Mesenchymal stem cell (in vitro differentiated cells and primary cell): ENCODE results near the gene LGALS3BP.

Source experiments
- DNase-seq: peaks from one replicate; pipeline ENCODE4 v3.0.0-alpha.2; 2013
- H2AFZ ChIP-seq: one replicate; pipeline ENCODE4 v1.6.1; 2013; ENCODE audit warnings: low read depth, mild to moderate bottlenecking, control low read depth, inconsistent platforms, low read length, moderate library complexity
- H2AK5ac ChIP-seq: 2 replicates; pipeline ENCODE4 v1.6.1; 2013; ENCODE audit warnings: low read length, moderate library complexity, mild to moderate bottlenecking, inconsistent platforms; ENCODE audit not compliant: severe bottlenecking
- H2BK120ac ChIP-seq: one replicate; pipeline ENCODE4 v1.6.1; 2013; ENCODE audit warnings: low read depth, mild to moderate bottlenecking, inconsistent platforms, low read length, moderate library complexity
- H2BK12ac ChIP-seq, 2 experiments: one replicate each; pipeline ENCODE4 v1.6.1; 2013; ENCODE audit warnings: inconsistent platforms in 2 of 2, low read length in 2 of 2, mild to moderate bottlenecking in 2 of 2, moderate library complexity in 2 of 2, control low read depth in 1 of 2
- H2BK15ac ChIP-seq: one replicate; pipeline ENCODE4 v1.6.1; 2013; ENCODE audit warnings: mild to moderate bottlenecking, low read depth, inconsistent platforms; ENCODE audit not compliant: poor library complexity, severe bottlenecking
- H2BK5ac ChIP-seq: 2 replicates; pipeline ENCODE4 v1.6.1; 2013; ENCODE audit warnings: low read depth, mild to moderate bottlenecking, low read length, control low read depth, inconsistent platforms; ENCODE audit not compliant: poor library complexity, severe bottlenecking
- H3K14ac ChIP-seq, 2 experiments: one replicate each; pipeline ENCODE4 v1.6.1; 2013; ENCODE audit warnings: inconsistent platforms in 2 of 2, low read length in 2 of 2, control low read depth in 1 of 2, mild to moderate bottlenecking in 1 of 2, moderate library complexity in 1 of 2
- H3K18ac ChIP-seq, 2 experiments: one replicate each; pipeline ENCODE4 v1.6.1; 2013; ENCODE audit warnings: inconsistent platforms in 2 of 2, low read length in 2 of 2, control low read depth in 1 of 2, low read depth in 1 of 2, mild to moderate bottlenecking in 1 of 2
- H3K23ac ChIP-seq, 2 experiments: one replicate each; pipeline ENCODE4 v1.6.1; 2013; ENCODE audit warnings: inconsistent platforms in 2 of 2, low read length in 2 of 2, mild to moderate bottlenecking in 2 of 2, moderate library complexity in 2 of 2, control low read depth in 1 of 2
- H3K27ac ChIP-seq: 2 replicates; pipeline ENCODE4 v1.5.1; 2013; ENCODE audit warnings: mild to moderate bottlenecking, moderate library complexity, low read length, control low read depth, inconsistent platforms; ENCODE audit not compliant: poor library complexity, severe bottlenecking
- H3K27me3 ChIP-seq, 2 experiments: 2 replicates each; pipeline versions ENCODE4 v1.6.1 to v1.7.0; 2013; ENCODE audit warnings: low read length in 2 of 2, mild to moderate bottlenecking in 2 of 2, moderate library complexity in 2 of 2, control low read depth in 1 of 2, inconsistent platforms in 1 of 2; ENCODE audit not compliant: control insufficient read depth in 1 of 2, insufficient read depth in 1 of 2
- H3K36me3 ChIP-seq, 2 experiments: 2 replicates each; pipeline versions ENCODE4 v1.6.1 to v1.7.0; 2013; ENCODE audit warnings: low read length in 2 of 2, control low read depth in 1 of 2, inconsistent platforms in 1 of 2, low read depth in 1 of 2, mild to moderate bottlenecking in 1 of 2; ENCODE audit not compliant: insufficient read depth in 2 of 2, control insufficient read depth in 1 of 2
- H3K4ac ChIP-seq, 2 experiments: one replicate each; pipeline ENCODE4 v1.6.1; 2013; ENCODE audit warnings: inconsistent platforms in 2 of 2, low read length in 2 of 2, mild to moderate bottlenecking in 2 of 2, moderate library complexity in 2 of 2, control low read depth in 1 of 2, low read depth in 1 of 2
- H3K4me1 ChIP-seq: 2 replicates; pipeline ENCODE4 v1.6.1; 2013; ENCODE audit warnings: low read depth, low read length, control low read depth; ENCODE audit not compliant: control insufficient read depth, insufficient read depth
- H3K4me2 ChIP-seq: 2 replicates; pipeline ENCODE4 v1.6.1; 2013; ENCODE audit warnings: low read length, mild to moderate bottlenecking, inconsistent platforms; ENCODE audit not compliant: poor library complexity, severe bottlenecking
- H3K4me3 ChIP-seq, 2 experiments: 2 replicates each; pipeline versions ENCODE4 v1.5.1 to v1.7.0; 2013; ENCODE audit warnings: low read length in 2 of 2, mild to moderate bottlenecking in 2 of 2, control low read depth in 1 of 2, low read depth in 1 of 2; ENCODE audit not compliant: insufficient read depth in 1 of 2
- H3K79me1 ChIP-seq: replicated peaks from 2 replicates; pipeline ENCODE4 v1.6.1; 2013; ENCODE audit warnings: mild to moderate bottlenecking, control low read depth, low read length, inconsistent platforms; ENCODE audit not compliant: poor library complexity, severe bottlenecking
- H3K9ac ChIP-seq: 2 replicates; pipeline ENCODE4 v1.7.0; 2013; ENCODE audit warnings: mild to moderate bottlenecking, low read length, moderate library complexity
- H3K9me3 ChIP-seq: 2 replicates; pipeline ENCODE4 v1.7.0; 2013; ENCODE audit warnings: mild to moderate bottlenecking, low read length; ENCODE audit not compliant: control insufficient read depth
- H4K8ac ChIP-seq: one replicate; pipeline ENCODE4 v1.6.1; 2013; ENCODE audit warnings: inconsistent platforms, mild to moderate bottlenecking, low read length, moderate library complexity
- H4K91ac ChIP-seq: one replicate; pipeline ENCODE4 v1.6.1; 2013; ENCODE audit warnings: mild to moderate bottlenecking, low read length, inconsistent platforms
- WGBS: methylation state at CpG from one replicate; pipeline ENCODE4 v1.1.7; 2013; ENCODE audit warnings: mixed read lengths; 5-methylcytosine and 5-hydroxymethylcytosine counted together

The LGALS3BP gene

DNA sequence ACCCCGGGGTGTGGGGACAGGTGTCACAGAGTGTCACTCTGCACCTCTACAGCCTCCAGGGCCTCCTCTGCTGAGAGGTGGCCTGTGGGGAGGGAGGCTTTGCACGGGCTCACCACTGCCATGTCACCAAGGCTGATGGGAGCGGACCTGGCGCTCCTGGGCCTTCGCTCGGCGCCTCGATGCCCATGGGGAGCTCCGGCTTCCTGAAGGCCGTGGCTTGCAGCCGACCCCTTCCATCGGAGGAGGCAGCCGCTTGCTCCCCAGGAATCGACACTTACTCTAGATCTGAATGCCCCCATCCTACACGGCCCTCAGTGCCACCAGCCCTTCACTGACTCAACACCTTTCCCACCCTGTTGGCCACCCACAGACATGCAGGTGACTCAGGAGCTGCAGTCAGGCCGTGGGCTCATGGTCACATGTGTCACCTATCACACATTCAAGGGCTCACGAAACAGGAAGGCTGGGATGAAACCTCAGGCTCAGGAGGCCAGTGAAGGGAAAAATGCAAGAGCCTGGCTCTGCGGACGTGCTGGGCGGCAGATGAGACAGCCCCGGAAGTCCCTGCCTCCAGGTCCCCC is 11.9 kb downstream of the LGALS3BP start:
- no peak overlapping the region for H2BK12ac ChIP-seq
- no peaks in the 10 kb centered on the region for H3K9me3 ChIP-seq
- peaks cover 15% of the 10 kb centered on the region for H3K4me1 ChIP-seq
- no peak overlapping the region for H3K4me3 ChIP-seq
- H3K27me3 ChIP-seq: no peaks in the 10 kb centered on the region
- H3K14ac ChIP-seq: no peak overlapping the region
- no peak overlapping the region for H3K9ac ChIP-seq
- no peak overlapping the region for H2AK5ac ChIP-seq
- H3K18ac ChIP-seq: no peak overlapping the region
- H4K8ac ChIP-seq: no peak overlapping the region
- H3K79me1 ChIP-seq: peaks cover 23% of the 10 kb centered on the region
- no peak overlapping the region for H2BK15ac ChIP-seq
- no peak overlapping the region for H4K91ac ChIP-seq
- WGBS: 87% methylated on average over 21 of the region's 21 CpGs
- no peak for DNase-seq
- peaks cover 61 to 66% of the 10 kb centered on the region in 2 experiments for H3K36me3 ChIP-seq
- no peak overlapping the region for H3K4me2 ChIP-seq
- no peak overlapping the region for H3K27ac ChIP-seq
- no peak overlapping the region for H3K23ac ChIP-seq
- no peak overlapping the region for H2BK120ac ChIP-seq
- H2AFZ ChIP-seq: no peak overlapping the region
- H2BK5ac ChIP-seq: no peak overlapping the region
- no peak overlapping the region for H3K4ac ChIP-seq

DNA sequence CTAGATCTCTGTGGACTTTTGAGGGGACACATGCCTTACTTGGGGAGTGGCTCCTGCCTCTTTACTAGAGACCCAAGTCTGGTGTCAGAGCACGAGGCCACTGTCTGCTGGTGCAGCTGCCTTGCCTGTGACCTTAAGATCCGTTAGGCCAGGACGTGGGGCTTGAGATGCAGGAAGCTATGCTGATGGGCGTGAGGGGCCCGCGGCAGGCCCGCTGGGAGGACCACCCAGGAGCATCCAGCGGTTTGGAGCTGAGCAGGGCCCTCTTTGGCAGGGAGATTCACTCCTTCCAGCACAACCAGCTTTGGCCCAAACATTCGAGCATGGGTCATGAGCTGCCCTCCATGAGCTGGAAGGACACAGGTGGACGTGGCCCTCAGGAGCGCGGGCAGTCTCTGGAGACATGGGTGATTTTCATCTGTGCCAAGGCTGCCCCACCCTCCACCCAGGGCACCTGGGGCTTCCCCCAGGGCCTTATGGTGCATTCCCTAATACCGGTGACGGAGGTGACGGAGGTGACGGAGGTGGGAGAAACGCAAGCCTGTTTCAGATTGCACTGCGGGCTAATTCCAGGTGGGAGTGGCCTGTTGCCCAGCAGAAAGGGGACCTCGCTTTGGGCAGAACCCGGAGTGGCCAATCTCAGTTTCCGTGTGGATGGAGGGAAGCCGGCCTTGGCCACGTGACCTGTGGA is 12.7 kb downstream of the LGALS3BP start:
- H3K27ac ChIP-seq: no peak overlapping the region
- no peak overlapping the region for H2AFZ ChIP-seq
- H3K9me3 ChIP-seq: no peaks in the 10 kb centered on the region
- no peak overlapping the region for H2BK12ac ChIP-seq
- H2BK120ac ChIP-seq: no peak overlapping the region
- H3K79me1 ChIP-seq: peaks cover 23% of the 10 kb centered on the region
- DNase-seq: no peak
- H2BK15ac ChIP-seq: no peak overlapping the region
- H4K91ac ChIP-seq: no peak overlapping the region
- H2AK5ac ChIP-seq: no peak overlapping the region
- H3K14ac ChIP-seq: no peak overlapping the region
- 92% methylated on average over 23 of the region's 23 CpGs for WGBS
- no peak overlapping the region for H2BK5ac ChIP-seq
- H3K4me3 ChIP-seq: no peak overlapping the region
- no peak overlapping the region for H3K4ac ChIP-seq
- peaks cover 53 to 58% of the 10 kb centered on the region in 2 experiments for H3K36me3 ChIP-seq
- H3K23ac ChIP-seq: no peak overlapping the region
- peaks cover 14% of the 10 kb centered on the region for H3K4me1 ChIP-seq
- peak overlapping the region; percentile 14 for H3K9ac ChIP-seq
- H3K18ac ChIP-seq: no peak overlapping the region
- H3K27me3 ChIP-seq: no peaks in the 10 kb centered on the region
- H4K8ac ChIP-seq: no peak overlapping the region
- H3K4me2 ChIP-seq: no peak overlapping the region

DNA sequence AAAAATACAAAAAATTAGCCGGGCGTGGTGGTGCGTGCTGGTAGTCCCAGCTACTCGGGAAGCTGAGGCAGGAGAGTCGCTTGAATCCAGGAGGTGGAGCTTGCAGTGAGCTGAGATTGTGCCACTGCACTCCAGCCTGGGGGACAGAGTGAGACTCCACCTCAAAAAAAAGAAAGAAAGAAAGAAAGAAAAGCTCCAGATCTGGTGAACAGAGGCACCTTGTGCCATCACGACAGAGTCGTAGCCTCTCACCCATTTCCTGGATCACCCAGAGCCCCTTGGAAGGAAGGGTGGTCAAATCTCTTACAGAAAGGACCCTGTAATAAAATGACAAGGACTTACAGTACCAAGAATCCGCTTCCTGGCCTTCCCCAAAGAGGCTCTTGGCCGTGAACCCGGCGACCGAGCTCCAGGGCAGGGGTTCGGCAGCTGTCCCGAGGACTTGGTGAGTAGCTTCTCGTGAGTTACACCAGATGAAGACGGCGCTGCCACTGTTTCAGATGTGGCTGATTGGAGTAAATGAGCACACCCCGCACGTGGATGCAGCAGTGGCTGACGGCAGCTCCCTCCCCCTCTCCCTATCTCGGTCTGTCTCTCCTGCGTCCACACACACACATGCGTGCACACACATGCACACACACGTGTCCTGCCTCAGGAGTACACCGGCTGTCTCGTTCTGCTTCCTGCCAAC is 13.5 kb downstream of the LGALS3BP start:
- no peak for DNase-seq
- Histone ChIP-seq H3K36me3 (peaks cover 46 to 51% of the 10 kb centered on the region in 2 experiments), H3K4me2 (no peak overlapping the region), H2BK12ac (no peak overlapping the region), H3K4ac (no peak overlapping the region), H2BK120ac (no peak overlapping the region), H3K14ac (no peak overlapping the region), H3K9me3 (no peaks in the 10 kb centered on the region), H3K23ac (no peak overlapping the region), H3K27ac (no peak overlapping the region), H4K91ac (no peak overlapping the region), H3K4me1 (peaks cover 11% of the 10 kb centered on the region), H4K8ac (no peak overlapping the region), H3K18ac (no peak overlapping the region), H3K4me3 (no peak overlapping the region), H2BK15ac (no peak overlapping the region), H2AK5ac (no peak overlapping the region), H2BK5ac (no peak overlapping the region), H3K9ac (peak overlapping the region; percentile 14), H3K79me1 (peaks cover 20% of the 10 kb centered on the region), H2AFZ (no peak overlapping the region), H3K27me3 (no peaks in the 10 kb centered on the region)
- WGBS: 90% methylated on average over 26 of the region's 26 CpGs

DNA sequence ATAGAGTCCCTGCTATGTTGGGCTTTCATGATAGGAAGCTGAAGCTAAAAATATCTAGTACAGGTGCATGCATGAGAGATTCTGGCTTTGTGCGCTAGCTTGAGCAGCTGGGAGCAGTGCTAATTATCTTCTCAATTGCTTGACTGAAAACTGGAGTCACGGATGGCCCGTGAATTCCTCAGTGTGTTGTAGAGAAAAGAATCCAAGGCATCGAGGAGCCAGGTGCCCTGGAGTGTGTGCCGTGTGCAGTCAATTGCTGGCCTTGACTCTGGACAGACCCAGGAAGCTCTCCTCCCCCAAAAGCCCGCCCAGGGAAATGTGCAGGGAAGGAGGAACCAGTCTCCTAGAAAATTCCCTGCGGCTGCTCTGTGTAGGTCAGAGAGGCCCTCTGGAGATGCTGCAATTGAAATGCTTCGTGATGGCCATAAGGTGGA is 14.2 kb downstream of the LGALS3BP start:
- H2BK15ac ChIP-seq: no peak overlapping the region
- no peak for DNase-seq
- peaks cover 40 to 46% of the 10 kb centered on the region in 2 experiments for H3K36me3 ChIP-seq
- peaks cover 15% of the 10 kb centered on the region for H3K79me1 ChIP-seq
- no peak overlapping the region for H2AK5ac ChIP-seq
- H3K4me3 ChIP-seq: no peak overlapping the region
- H3K14ac ChIP-seq: no peak overlapping the region
- no peak overlapping the region for H2BK5ac ChIP-seq
- H3K4me1 ChIP-seq: peaks cover 6% of the 10 kb centered on the region
- no peaks in the 10 kb centered on the region for H3K9me3 ChIP-seq
- H4K91ac ChIP-seq: no peak overlapping the region
- H3K27me3 ChIP-seq: no peaks in the 10 kb centered on the region
- H3K27ac ChIP-seq: no peak overlapping the region
- no peak overlapping the region for H3K9ac ChIP-seq
- H2BK12ac ChIP-seq: no peak overlapping the region
- H3K23ac ChIP-seq: no peak overlapping the region
- H4K8ac ChIP-seq: no peak overlapping the region
- H3K18ac ChIP-seq: no peak overlapping the region
- WGBS: 85% methylated on average over 8 of the region's 8 CpGs
- no peak overlapping the region for H3K4ac ChIP-seq
- H3K4me2 ChIP-seq: no peak overlapping the region
- no peak overlapping the region for H2BK120ac ChIP-seq
- H2AFZ ChIP-seq: no peak overlapping the region
